GM08714 (cell line): ENCODE results near the gene CDC45.
"Not testable (repeated sequence)": the region's sequence is repeated elsewhere in the genome, so short reads cannot be mapped to it uniquely, and the experiment has no call there.

Source experiments
- H3K4me3 ChIP-seq: fragments of 200-500 bp; sonication (Bioruptor generic); 2 replicates; pipeline ENCODE4 v1.5.1; 2014; ENCODE audit warnings: mild to moderate bottlenecking, low read length, inconsistent platforms
- ZNF274 ChIP-seq: IDR thresholded peaks from 2 replicates; pipeline ENCODE4 v1.6.1; 2012; ENCODE audit warnings: mild to moderate bottlenecking, low read depth, low read length

CDC45 gene, protein sequence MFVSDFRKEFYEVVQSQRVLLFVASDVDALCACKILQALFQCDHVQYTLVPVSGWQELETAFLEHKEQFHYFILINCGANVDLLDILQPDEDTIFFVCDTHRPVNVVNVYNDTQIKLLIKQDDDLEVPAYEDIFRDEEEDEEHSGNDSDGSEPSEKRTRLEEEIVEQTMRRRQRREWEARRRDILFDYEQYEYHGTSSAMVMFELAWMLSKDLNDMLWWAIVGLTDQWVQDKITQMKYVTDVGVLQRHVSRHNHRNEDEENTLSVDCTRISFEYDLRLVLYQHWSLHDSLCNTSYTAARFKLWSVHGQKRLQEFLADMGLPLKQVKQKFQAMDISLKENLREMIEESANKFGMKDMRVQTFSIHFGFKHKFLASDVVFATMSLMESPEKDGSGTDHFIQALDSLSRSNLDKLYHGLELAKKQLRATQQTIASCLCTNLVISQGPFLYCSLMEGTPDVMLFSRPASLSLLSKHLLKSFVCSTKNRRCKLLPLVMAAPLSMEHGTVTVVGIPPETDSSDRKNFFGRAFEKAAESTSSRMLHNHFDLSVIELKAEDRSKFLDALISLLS

DNA sequence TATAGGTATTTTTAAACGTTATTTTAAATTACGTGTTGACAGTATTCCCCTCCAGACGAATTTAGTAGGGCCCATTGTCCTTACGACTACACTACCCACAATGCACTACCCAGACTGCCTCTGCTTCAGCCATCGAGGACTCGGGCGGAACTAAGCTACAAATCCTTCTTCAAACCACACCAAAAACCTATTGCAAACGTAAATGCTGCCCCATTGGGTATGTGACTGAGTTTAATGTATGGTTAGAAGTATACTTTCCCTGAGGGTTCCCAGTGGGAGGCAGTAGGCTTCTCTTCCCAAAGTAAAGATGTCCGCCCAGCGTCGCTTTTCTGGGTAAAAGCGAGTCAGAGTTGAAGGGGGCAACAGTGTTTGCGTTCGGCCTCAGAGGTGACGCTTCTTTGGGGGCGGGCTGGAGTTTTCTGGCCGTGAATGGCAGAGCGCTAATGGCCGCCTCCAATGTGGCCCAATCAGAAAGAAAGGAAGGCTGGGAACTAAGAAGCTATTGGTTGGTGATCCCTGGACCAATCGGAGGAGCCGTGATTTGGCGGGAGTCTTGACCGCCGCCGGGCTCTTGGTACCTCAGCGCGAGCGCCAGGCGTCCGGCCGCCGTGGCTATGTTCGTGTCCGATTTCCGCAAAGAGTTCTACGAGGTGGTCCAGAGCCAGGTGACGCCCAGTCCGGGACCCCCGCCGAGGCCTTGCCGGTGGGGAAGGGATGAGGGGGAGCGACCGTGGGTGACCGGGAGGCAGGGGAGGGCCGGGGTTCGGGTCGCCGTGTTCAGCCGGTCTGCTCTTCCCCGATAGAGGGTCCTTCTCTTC lies at the start of gene CDC45:
TSS of gene CDC45 (plus strand) at position 566 of the 818 bp plus-strand sequence. CDS start at position 615, 49 bp downstream.
- no peak for TF ChIP-seq ZNF274
- H3K4me3 ChIP-seq, result peak within 1 kb of the TSS; percentile 79

DNA sequence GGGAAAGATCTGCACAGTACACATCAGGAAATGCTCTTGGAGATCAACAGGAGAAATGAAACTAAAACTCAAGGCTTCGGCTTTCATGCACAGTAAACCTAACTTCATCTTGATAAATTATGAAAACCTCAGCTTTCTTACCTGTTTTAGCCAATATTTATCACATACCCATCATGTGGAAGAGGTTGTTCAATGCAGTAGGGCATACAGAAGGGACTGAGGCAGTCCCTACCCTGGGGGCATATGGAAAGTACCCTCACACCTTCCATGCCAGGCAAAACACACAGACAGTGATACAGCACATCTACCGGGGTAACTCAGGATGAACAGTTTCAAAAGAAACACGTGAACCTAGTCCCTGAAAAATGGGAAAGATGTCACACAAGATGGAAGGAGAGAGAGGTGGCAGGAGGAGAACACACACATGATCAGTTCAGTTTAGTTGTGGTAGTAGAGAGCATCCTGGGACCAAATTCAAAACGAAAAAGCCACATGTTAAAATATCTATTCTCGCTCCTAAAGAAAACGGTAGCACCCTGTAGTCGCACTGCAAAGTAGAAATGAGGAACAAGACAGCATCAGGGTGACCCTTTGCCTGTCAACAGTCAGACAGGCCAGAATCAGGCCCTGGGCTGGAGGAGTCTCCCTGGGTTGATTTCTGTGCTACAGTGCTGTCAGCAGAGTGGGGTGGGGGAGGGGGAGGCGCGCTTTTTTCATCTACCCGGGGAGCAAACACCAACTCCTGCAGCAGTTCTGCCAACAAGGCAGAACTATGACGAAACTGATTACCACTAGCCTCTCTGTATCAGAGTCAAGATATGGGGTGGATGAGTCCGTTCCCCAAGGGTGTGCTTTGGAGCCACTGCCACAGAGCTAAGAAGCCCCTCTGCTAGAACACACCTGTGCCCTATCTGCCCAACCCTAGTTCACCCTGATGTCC lies 49.5 kb upstream of the CDC45 start:
- no peak for TF ChIP-seq ZNF274
- H3K4me3 ChIP-seq, result peak overlapping the region; percentile 91

DNA sequence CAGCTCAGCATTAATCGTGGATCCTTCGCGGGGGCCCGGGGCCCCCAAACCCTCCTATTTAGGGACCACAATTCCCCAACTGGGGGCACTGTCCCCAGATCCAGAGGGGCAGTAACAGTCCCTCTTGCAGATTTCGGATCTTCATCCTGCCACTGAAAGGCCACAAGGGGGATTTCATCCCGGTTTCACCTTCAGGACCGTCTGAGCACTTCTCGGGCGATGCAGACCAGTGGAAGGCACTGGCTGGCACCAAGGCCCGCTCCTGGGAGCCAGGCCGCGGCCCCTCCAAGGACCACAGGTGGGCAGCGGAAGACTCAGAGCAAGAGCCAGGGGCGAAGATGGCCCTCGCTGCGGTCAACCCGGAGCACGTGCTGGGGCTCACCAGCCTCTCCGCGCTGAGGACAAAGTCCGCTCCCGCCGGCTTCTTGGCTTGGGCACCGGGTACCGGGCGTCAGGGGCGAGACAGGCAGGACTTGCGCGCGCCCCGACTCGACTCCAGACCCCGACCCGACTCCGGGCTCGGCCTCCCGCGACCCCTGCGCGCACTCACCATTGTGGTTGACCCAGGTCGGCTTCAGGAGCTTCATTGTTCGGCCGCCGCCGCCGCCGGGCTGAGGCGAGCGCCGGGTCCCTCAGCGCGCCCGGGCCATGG lies 48.7 kb upstream of the CDC45 start:
- no peak for TF ChIP-seq ZNF274
- peak overlapping the region; percentile 91 for H3K4me3 ChIP-seq

DNA sequence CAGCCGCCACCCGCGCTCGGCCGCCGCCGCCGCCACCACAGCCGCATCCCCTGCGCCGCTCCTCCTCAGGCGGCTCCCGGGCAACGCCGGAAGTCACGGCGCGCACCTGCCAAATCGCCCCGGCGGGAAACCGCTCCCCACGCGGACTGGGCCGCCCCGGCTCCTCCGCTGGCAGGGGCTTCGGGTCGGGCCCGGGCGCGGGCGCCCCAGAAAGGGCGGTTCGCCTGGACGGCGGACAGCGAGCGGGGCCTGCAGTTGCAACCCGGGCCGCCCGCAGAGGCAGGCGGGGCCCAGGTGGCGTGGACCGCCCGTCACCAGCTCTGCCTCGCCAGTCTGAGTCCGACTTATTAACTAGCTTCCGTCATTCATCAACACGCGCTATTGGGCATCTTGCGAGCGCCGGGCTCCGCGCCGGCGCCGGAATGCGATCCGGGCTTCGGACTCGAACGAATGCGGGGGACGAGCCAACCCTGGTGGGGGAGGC lies 48.0 kb upstream of the CDC45 start, which contains the start of gene HIRA:
TSS of gene HIRA (minus strand) at position 85 of the 484 bp plus-strand sequence. CDS start 257 bp downstream, outside the sequence.
- TF ChIP-seq ZNF274, result no peak
- H3K4me3 ChIP-seq, result peak within 1 kb of the TSS; percentile 96

DNA sequence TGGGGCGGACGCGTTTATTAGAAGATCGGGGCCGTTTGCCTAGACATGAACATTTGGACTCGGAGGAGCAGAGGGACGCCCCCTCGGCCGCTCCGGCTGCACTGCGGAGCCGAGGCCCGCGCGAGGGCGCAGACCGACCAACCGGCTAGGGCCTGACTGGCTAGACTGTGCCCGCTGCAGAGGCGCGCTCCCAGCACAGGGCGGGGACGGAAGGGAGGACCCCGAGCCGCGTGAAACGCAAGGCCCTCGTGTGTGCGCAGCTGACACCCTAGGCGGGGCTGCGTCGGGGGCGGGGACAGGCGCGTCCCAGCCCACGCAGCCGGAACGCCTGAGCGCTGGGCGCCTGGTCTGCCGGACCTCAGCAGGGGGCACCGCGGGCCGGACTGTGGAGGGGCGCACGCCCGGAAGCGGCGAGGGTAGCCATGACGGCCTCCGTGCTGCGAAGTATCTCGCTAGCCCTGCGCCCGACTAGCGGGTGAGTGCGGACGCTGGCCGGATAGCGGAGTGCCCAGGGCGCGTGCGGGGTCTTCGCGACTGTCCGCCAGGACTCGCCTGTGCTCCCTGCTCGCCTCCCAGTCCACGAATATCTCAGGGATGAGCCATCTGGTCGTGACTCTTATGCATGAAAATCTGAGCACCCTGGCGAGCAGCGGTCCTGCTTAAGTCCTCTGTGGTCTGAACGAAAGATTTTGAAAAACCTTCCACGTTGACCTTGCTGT lies 47.4 kb upstream of the CDC45 start, which contains the start of gene MRPL40:
TSS of gene MRPL40 (plus strand) at position 413 of the 719 bp plus-strand sequence. CDS start at position 423, 10 bp downstream.
- TF ChIP-seq ZNF274, result no peak
- H3K4me3 ChIP-seq, result peak within 1 kb of the TSS; percentile 96

DNA sequence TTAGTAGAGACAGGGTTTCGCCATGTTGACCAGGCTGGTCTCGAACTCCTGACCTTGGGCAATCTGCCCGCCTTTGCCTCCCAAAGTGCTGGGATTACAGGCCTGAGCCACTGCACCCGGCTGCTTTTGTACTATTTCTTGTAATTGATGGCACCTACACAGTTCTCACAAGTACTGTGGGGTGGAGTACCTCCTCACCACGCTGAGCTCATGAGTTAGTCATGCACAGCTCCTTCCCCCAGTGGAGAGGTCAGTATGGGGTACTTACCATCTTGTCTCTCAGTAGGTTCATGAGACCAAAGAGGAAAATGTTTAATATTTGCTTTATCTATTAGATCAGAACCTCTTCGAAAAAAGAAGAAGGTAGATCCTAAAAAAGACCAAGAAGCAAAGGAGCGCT lies 45.3 kb upstream of the CDC45 start:
- TF ChIP-seq ZNF274, result no peak
- no peak overlapping the region for H3K4me3 ChIP-seq

DNA sequence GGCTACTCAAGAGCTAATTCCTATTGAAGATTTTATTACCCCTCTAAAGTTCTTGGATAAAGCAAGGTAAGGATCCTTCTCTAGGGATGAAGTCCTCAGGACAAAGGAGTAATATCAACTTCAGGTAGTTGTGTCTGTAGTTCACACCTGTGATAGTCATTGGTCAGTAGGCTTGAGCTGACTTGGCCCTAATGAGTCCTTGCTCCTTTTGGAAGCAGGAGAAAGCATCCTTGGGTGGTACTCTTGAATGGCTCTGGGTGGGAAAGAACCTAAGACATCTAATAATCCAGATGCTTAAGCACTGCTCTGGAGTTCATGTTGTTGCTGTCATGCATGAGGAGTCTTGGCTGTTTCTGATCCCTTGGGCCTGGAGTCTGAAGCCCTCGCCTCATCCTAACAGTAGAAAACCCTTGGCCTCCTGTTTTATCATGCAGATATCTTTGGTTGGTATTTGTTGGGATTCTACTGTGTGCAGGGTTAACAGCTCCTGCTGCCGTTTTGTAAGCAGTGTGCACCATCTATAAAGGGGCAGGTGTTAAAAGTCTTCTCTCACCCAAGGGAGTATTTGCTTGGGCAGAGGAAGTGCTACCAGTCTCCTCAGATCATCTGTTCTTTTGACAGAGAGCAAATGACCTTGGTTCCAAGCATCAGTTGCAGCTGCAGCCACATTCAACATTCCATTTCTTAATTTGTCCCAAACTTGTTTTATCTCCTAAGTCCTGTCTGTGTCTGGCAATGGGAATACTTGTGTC lies 44.7 kb upstream of the CDC45 start:
- H3K4me3 ChIP-seq, result no peak overlapping the region
- TF ChIP-seq ZNF274, result no peak

DNA sequence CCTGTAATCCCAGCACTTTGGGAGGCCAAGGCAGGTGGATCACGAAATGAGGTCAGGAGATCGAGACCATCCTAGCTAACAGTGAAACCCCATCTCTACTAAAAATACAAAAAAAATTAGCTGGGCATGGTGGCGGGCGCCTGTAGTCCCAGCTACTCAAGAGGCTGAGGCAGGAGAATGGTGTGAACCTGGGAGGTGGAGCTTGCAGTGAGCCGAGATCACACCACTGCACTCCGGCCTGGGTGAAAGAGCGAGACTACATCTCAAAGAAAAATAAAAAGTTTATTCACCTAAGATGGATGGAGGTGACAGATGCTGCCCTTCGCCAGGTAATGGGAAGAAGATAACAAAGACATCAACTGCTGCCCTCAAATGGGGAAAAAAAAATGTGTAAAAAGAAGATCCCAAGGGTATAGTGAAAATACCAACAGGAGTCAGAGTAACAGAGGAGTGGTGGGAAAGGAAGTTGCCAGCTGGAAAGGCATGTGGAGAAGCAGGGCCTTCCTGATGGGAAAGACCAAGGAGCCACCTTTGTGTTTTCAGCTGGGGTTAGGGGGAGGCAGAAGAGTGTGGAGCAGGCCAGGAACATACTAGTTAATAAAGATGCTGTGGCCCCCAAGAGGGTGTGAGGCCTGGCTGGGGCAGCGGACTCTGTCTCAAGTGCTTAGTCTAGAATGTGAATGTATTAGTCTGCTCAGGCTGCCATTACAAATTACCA lies 43.1 kb upstream of the CDC45 start:
- H3K4me3 ChIP-seq, result not testable (repeated sequence)

DNA sequence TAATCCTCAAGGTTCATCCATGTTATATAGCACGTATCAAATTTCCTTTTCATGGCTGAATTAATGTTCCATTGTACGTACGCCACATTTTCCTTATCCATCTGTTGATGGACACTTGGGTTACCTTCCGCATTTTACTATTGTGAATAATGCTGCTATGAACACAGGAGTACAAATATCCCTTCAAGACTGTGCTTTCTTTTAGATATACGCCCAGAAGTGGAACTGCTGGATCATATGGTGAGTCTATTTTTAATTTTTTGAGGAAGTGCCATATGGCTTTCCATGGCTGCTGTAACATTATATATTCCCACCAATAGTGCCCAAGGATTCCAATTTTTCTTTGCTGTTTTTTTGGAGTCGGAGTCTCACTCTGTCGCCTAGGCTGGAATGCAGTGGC lies 41.4 kb upstream of the CDC45 start:
- no peak overlapping the region for H3K4me3 ChIP-seq
- TF ChIP-seq ZNF274, result no peak

DNA sequence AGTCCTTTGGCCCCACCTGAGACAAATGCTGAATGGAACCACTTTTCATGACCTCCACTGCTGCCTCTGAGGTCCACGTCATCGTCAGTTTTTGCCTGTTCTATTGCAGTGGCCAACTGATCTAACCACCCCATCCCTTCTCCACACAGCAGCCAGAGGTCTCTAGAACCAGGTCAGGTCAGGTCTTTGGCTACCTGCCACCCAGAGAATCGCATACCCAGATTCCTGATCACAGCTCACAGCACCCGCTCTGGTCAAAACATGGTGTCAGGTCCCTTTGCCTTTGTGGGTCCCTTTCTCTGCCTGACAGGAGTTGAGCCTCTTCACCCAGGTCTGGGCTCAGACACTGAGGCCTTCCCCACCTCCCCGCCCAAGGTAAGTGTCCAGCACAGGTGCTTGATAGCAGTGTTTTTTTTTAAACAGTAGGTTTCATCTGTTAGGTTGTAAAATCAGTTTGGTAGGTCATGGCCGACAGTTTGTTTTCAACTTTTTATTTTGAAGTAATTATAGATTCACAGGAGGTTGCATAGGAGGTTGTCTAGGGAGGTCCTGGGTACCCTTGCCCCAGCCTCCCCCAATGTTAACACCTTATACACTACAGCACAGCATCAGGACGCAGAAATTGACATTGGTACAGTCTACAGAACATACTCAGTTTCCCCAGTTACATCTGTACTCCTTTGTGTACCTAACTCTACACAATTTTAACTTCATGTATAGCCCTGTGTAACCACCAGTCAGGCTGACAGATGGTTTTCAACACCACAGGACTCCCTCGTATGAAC lies 39.1 kb upstream of the CDC45 start:
- no peak for TF ChIP-seq ZNF274
- H3K4me3 ChIP-seq, result no peak overlapping the region
